ENCODE data around the gene UMODL1.

Gene UMODL1

DNA sequence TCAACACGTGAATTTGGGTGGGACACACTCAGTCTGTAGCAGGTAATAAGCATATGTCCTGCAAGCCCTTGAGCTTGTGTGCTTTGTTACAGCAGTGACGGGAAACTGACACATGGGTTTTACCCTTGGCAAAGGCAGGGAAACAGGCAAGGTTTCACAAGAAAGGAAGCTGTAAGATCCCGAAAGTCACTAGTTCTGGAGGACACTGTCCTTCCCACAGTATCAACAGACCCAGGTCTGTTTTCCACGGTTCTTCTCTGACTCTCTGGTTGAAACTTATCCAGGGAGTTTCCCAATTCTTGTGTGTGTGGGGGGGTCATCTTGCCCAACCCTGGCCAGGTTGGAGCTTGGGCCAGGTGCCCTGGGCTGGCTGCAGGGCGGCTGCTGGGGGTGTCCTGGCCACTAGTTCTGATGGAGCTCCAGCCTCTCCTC is 31.6 kb upstream of the UMODL1 start:
- no peak for DNase-seq

DNA sequence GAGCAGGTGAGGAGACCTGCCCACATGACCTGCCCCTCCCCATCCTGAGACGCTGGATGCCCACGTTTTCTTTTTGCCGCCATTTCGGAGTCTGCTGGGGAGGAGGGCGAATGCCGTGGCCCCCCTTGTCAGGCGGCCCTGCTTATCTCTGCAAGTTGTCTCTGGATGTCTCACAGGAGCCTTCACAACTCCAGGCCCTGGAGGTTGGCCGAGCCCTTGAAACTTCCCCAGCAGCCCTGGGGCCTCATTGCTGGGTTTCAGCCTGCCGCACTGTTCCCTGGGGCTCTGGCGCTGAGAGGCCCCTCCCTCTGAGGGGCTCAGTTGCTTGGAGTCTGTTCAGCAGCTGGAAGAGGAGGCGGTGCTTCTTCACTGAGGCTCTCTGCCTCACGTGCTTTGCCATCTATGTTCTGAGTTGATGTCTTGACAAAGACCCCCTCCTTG is 31.2 kb upstream of the UMODL1 start:
- DNase-seq, result no peak

DNA sequence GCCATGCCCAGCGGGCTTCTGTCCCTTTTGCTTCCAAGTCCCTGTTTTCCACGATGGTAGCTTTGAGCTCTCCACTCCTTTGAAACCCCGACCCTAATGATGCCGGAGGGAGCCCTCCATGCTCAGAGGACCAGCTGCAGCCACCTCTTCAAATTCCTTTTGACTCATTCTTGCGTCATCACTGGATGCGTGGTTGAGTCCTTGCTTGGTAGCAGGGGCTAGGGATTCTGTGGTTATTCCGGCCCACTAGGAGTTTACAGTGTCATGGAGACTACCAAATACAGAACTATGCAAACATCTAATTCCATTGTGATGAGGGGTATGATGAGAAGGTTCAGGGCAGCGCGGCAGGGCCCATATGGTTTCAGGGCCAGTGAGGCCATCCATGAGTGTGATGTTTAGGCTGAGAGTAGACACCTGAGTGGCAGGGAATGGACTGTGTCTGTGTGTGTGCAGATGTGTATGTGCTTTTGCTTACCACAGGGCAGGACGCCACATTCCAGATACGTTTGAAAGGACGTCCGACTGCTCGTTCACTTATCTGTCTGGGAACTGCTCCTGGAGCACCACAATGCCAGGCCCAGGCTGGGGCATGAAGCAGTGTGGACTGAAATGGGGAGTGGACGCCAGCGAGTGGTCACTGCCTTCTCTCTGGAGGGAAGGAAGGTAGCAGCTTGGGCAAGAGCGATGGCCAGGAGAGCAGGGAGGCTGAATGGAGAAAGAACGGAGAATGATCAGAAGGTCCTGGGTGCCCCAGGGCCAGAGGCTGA is 30.5 kb upstream of the UMODL1 start:
- no peak for DNase-seq

DNA sequence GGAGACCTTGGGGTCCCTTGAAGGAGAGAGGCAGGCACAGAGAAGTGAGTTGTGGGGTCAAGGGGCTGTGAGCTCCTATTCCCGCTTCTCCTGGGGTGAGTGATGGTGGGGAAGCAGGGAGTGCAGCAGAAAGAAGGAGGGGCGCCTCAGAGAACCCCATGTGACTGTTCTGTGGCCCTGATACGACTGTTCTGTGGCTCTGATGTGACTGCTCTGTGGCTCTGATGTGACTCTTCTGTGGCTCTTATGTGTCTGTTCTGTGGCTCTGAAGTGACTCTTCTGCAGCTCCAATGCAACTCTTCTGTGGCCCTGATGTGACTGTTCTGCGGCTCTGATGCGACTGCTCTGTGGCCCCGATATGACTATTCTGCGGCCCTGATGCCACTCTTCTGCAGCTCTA is 29.9 kb upstream of the UMODL1 start:
- no peak for DNase-seq

DNA sequence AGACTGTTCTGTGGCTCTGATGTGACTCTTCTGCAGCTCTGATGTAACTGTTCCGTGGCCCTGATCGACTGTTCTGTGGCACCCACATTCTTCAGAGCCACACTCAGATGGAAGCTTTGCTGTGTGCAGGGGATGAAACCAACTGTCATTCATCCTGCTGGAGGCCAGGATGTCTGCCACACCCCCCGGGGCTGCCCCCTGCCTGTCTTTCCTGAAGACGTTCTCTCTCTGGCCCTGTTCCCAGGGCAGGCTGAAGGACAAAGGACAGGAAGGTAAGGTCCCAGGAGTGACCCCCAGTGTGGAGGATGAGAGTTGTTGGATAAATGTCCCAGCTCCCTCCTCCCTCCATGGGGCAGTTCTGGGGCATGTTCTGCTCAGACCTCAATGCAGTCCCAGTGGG is 29.4 kb upstream of the UMODL1 start:
- DNase-seq, result no peak

DNA sequence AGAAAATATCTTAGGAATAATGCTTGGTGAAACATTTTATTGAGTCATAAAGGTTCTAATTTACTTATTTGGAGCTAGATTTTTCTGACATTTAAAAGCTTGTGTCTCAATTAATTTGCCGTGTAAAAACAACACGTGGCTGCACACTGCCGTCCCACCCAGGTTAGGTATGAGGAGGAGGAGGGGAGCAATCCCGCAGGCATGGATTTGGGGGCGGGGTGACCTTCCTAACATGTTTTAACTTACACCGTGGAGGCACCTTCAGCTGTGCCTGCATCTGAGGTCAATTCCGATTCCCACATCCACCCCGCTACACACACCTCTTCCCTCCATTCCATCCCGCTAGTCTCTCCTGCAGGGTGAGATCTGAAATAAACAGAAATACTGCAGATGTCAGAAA is 28.5 kb upstream of the UMODL1 start:
- DNase-seq, result no peak

DNA sequence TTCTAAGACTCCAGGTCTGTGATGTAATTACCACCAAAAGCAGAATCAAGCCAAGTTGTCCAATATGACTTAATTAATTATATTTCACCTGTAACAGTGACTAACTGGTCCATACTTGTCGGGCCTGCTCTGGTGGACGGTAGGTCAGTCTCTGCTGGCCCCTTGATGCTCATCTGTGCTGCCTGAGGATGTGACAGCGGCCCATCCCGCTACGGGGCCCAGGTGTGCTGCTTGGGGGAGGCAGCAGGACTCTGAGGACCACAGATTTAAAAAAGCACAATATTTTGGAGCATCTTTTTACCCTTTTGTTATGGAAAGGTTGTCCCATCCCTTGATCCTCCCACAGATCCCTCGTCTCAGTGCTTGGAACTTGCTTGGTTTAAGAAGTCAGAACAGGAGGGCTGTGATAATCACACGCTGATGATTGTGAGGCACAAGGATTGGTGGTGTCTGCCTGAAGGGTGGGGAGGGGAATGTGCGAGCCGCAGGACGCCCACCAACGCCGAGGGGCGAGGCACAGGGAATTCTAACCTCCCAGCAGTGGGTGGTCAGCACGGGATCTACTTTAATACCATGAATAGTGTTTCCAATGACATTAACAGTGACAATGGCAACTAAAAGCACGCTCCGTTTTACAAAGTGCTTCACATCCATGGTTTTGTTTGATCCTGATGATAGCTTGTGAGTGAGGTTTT is 27.8 kb upstream of the UMODL1 start:
- DNase-seq, result no peak

DNA sequence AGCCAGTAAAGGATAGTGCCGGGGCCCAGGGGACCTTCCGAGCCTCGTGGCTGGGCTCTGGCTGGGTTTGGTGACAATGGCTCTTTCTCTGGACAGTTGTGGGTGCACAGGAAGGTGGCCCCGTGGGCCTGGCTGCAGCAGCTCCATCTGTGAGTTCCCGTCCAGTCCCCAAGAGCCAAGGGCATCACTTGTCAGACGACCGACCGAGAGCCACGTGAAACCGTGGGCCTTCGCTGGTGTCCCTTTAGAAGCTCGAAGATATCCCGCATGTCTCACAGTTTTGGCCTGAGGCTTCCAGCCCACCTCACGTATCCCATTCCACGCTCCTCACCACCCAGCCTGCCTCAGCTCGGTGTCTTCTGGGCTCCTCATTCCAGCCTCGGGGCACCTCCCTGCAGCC is 27.2 kb upstream of the UMODL1 start:
- no peak for DNase-seq

DNA sequence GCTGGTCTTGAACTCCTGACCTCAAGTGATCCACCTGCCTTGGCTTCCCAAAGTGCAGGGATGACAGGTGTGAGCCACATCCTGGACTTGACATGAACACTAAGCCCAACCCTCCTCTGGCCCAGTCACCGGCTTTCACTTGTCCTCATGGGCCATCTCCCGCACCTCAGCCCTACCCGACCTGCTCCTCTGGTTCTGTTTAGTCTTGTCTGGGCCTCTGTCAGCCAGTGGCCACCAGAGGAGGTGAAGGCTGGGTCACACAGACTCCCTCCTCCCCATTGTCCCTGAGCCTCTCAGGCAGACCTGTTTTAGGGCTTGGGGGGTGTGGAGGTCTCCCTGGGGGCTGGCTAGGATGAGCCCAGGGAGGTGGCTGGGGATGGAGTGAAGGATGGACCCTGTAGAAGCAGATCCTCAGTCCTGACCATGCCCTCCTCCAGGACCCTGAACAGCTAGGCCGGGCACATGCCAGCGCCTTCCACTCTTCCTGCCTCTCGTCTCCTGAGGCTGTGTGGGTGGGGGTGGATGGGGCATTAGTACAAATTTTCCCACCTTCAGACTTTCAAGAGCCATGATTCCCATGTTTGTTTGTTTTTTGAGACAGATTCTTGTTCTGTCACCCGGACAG is 26.1 kb upstream of the UMODL1 start:
- no peak for DNase-seq

DNA sequence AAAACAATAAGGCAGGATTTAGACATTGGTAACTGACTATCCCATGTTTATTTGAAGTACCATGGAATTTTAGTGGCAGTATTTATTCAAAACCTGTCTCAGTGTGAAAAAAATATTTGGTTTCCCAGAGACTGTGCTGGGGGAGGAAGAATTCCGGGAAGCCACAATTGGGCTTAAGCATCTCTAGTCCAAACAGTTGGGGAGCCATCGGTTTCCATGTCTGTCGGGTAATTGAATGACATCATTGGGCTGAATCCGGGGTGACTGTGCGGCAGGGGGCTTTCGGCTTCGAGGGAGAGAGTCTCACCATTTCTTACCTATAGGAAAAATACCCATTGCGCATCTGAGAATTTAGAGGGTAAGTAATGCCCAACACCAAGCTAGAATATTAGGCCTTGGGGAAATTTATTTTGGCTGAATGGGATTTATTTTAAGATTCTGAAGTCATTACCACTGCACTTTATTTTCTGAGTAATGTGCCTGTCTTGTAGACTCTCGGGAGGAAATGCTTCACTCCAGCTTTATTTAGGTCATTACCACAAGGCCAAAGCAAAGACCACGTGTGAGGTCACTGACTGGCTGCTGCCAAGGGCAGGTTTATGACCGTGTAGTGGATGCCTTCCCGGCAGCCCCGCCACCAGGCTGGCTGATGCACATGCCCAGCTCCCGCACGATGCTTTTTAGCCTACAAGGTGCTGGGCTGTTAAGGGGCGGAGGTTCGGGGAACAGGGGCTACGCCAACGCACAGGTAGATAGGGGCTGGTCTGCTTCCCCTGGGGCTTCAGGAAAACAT is 23.1 kb upstream of the UMODL1 start:
- no peak for DNase-seq

DNA sequence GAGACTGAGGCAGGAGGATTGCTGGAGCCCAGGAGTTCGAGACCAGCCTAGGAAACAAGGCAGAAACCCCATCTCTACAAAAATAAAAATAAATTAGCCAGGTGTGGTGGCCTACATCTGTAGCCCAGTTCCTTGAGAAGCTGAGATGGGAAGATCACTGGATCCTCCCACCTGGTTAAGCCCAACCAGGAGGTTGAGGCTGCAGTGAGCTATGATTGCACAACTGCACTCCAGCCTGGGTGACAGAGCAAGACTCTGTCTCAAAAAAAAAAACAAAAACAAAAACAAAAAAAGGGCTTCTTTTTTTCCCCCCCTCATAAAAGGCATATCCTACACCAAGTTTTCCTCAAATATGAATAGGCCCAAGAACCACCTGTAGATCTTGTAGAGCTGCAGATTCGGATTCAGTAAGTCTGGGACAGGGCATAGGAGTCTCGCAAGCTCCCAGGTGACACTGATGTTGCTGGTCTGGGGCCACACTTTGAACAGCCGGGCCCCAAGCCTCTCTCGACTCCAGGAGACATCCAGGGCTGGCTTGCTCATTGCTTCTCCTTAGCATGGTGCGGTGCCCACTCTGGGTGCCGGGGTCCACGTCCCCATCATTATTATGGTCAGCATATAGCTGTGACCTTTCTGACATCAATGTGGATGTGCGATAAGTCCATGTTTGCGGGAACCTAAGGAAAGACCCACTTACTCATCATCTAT is 22.1 kb upstream of the UMODL1 start:
- DNase-seq, result no peak

DNA sequence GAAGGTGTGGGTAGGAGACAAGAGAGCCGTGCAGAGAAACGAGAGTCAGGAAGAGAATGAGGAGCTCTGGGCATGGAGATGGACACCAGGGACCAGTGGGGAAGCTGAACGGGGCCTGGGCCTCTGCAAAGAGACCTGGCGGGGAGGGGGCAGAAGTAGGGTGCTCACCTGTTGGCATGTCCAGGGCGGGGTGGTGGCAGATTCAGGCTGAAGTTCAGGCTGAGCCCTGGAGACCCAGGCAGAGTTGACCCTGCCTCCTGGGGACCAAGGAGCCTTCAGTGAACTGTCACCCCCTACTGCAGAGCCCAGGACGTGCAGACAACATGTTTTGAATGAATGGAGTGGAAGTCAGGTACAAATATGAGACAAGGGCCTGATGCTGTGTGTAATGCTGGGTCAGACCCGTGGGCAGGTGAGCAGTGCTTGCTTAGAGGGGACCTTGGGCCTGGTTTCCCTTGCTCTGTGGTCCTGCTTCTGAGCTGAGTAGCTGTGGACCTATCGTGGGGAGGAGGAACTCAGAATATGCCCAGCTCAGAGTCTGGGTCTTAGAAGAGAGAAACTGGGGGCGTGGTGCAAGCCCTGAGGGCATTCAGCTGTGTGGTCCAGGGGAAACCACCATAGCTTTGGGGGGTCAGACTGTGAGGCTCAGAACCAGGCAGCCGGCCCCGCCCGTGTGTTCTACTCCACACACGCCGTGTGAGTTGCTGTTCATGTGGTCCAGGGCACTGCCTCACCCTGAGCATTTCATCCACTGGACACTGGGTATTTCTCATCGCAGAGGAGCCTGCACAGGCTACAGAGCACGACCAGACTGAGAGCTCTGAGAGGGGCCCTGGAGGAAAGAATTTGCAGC is 21.3 kb upstream of the UMODL1 start:
- no peak for DNase-seq

DNA sequence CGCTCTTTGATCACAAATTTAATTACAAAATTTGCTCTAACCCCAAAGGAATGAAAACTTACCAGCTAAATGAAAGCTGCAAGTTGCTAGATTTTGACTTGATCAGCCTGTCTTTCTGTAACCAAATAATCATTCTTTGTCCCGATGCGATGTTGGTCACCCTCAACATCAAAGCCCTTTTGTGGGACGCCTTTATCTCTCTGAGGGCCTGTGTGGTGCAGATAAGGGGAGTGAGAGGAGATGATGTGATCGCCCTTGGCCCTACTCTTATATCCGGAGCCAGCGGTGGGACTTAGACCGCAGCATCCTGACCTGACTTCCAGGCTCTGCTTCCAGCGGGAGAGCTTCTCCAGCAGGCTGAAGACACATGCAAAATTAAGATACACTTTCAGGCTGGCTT is 19.3 kb upstream of the UMODL1 start:
- DNase-seq, result peak; percentile 42

DNA sequence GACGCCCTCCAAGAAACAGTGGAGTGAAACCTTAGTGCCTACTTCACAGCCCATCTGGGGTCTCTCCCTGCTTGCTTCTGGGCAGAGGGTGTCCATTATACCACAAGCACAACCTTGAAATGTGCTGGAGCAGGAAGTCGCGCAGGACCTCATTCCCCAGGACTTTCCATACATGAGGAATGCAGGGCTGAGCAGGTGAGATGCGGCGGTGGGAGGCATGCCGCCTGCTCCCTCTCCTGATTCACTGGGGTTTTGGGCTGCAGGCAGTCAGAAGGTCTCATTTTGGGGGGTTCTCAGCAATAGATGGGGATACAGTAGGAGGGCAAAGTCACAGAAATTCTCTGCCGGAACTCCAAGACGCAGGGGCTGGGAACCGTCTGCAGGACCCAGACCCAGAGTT is 15.7 kb upstream of the UMODL1 start:
- no peak for DNase-seq

DNA sequence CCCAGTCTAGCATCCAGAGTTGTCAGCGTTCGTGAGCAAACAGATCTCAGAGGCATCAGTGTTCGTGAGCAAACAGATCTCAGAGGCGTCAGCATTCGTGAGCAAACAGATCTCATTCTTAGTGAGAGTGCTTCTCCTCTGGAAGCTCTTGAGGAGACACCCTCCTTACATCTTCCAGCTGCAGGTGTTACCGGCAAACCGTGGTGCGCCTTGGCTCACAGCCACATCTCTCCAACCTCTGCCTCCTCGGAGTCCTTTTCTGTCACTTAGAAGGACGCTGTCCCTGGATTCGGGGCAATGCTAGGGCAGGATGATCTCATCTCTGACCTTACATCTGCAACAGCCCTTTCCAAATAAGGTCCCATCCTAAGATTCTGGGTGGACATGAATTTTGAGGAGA is 14.6 kb upstream of the UMODL1 start:
- DNase-seq, result no peak

DNA sequence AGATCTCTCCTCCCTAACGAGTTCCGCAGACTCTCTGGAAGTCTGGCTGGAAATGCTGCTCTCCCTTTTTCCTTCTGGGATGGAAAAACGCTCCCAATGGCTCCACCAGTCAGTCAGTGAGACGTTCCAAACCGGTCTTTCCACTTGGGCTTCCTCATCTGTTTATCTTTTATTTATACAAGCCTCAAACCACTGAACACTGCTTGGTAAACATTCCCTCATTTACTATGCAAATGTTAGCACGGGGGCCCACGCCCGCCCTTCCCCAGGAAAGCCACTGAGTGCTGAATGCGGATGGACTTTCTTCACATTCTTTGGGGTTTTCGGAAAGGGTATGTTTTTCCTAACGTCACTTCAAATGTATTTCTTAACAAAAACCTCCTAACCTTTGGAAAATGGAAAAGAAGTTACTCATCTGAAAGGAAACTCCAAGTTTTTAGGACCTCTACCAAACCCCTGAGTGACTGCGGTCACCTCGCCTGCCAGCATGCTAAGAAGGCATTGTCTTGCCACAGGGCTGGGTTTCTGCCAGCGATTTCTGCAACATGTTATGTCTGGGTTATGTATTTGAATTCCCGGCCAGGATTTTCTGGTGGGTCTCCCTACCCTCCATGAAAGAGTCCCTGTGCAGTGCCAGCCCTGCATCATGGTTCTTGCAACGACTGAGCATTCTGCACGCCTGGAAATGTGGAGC is 14.0 kb upstream of the UMODL1 start:
- no peak for DNase-seq

DNA sequence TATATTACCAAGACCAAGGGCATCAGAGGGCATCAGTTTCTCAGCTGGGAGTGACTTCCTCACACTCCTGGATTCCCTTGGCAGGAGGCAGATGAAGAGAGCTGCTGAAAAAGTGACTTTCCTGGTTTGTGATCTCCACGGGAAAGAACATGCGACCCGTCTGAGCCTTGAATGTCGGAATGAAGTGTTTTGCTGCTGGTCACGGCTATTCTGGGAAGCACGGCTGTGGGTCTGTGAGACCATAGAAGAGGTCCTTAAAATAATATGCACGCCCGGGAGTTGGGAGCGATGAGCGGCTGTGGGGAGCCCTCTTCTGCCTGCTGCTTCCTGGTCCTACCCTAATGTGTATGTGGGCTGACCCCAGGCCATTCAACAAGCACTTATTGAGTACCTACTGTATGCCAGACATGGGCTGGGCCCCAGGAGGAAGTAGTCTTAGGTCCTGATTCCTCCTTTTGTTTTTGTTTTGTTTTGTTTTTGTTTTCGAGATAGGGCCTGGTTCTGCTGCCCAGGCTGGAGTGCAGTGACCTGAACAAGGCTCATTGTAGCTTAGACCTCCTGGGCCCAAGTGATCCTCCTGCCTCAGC is 13.2 kb upstream of the UMODL1 start:
- no peak for DNase-seq

DNA sequence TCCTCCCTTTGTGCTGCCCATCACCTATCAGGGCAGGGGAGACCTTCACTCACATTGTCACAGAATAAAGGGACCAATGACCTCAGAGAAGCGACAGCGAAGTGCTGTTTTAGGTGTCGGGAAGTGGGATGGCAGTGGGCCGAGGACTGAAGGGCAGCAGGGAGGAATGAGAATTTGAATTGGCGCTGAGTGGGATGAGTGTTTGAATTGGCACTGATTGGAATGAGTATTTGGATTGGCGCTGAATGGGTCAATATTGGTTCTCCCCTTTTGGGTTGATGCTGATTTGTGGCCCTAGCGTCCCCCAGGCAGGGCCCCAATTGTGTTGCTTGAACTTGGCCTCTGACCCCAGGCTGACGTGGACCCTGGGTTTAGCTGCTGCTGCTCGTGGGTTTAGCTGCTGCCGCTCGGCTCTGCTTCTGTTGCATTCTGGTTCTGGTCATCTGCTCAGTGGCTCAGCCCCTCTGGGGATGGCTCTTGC is 12.4 kb upstream of the UMODL1 start:
- no peak for DNase-seq

DNA sequence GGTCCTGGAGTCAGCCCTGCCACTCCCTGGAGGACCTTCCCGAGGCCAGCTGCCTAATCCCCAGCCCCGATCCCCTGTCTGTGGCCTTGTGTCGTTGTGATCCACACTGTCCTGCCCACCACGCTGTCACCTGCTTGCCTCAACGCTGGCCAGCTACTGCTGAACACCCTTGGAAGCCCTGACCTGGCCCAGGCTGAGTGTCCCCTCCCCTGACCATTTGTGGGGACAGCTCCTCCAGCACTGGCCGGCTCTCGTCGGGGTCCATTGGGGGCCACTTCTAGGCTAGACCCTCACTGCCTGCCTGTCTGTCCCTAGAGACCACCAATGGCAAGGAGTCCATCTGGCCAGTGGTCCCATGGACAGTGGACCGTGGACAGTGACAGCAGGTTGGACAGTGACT is 12.0 kb upstream of the UMODL1 start:
- DNase-seq, result no peak

DNA sequence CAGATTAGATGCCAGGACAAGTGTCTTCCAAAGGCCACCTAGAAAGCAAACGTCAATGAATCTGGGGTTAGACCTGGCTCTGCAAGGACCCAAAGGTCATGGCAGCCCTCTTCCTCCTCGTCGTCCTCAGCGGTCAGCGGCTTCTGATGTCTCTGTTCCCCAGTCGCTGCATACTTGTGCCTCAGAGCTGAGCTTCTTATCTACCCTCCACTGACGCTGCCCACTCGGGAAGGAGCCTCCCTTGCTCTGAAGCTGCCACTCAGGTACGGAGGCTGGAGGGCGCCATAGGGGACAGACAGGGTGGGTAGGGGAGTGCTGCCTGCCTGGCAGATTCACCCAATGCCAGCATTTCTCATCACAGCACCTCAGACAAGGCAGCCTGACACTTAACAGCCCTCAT is 11.4 kb upstream of the UMODL1 start:
- no peak for DNase-seq

DNA sequence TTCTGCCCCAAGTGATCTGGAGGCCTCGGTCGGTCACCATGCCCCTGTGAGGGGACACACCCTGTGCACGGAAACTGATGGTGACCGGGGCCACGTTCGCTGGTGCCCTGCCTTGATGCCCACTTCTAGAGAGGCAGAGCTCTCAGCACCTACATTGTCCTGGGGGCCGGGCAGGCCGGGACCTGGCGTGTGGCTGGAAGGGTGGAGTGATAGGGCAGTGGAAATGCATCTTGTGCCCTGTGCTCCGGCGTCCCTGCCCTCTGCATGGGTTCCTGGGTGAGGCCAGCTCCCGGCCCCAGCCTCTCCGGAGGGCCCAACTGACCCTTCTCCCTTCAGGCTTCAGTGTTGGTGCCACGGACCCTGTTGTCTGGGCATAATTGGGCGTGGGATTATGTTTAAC is 11.0 kb upstream of the UMODL1 start:
- no peak for DNase-seq
